HG03139 (cell line): ENCODE results near the gene PGAM2.
"Not testable (repeated sequence)": the region's sequence is repeated elsewhere in the genome, so short reads cannot be mapped to it uniquely, and the experiment has no call there.

Source experiments
- ATAC-seq: cut with Tn5 transposase; IDR thresholded peaks from one replicate; pipeline ENCODE4 v1.9.1; 2021; ENCODE audit not compliant: unreplicated experiment

PGAM2 gene

GRCh38 chr7:44052771-44053365 lies 12.5 kb downstream of the PGAM2 start:
- ATAC-seq, result no peak

- ATAC-seq, result no peak
Observed at GRCh38 chr7:44051611-44052220, 13.7 kb downstream of the PGAM2 start.

GRCh38 chr7:44050915-44051560 lies 14.3 kb downstream of the PGAM2 start:
- ATAC-seq, result no peak

GRCh38 chr7:44050121-44050914 lies 15.0 kb downstream of the PGAM2 start:
- ATAC-seq, result no peak

GRCh38 chr7:44048031-44048795 lies 17.2 kb downstream of the PGAM2 start:
- ATAC-seq, result no peak

- peak; percentile 62 for ATAC-seq
Observed at GRCh38 chr7:44046321-44047061, 18.9 kb downstream of the PGAM2 start.

- ATAC-seq, result no peak
Observed at GRCh38 chr7:44045226-44046014, 19.9 kb downstream of the PGAM2 start.

- peak; percentile 53 for ATAC-seq
Observed at GRCh38 chr7:44044315-44045225, 20.8 kb downstream of the PGAM2 start, which contains the start of gene DBNL. TSS of gene DBNL (plus strand) at chr7:44044702. CDS start at chr7:44044738, 36 bp downstream.

- no peak for ATAC-seq
Observed at GRCh38 chr7:44043902-44044301, 21.5 kb downstream of the PGAM2 start.

GRCh38 chr7:44042221-44042620 lies 23.1 kb downstream of the PGAM2 start:
- no peak for ATAC-seq

- peak; percentile 44 for ATAC-seq
Observed at GRCh38 chr7:44040493-44040891, 24.9 kb downstream of the PGAM2 start.

GRCh38 chr7:44039800-44040492 lies 25.4 kb downstream of the PGAM2 start:
- peak; percentile 11 for ATAC-seq

GRCh38 chr7:44038961-44039558 lies 26.3 kb downstream of the PGAM2 start:
- ATAC-seq, result peak; percentile 55

- ATAC-seq, result not testable (repeated sequence)
Observed at GRCh38 chr7:44038553-44038952, 26.8 kb downstream of the PGAM2 start.

- not testable (repeated sequence) for ATAC-seq
Observed at GRCh38 chr7:44037951-44038350, 27.4 kb downstream of the PGAM2 start.

- not testable (repeated sequence) for ATAC-seq
Observed at GRCh38 chr7:44036364-44036763, 29.0 kb downstream of the PGAM2 start.
